Loucy (cell line): ENCODE results near the gene G6PC3.
"Not testable (repeated sequence)": the region's sequence is repeated elsewhere in the genome, so short reads cannot be mapped to it uniquely, and the experiment has no call there.

Experiments
- H2AFZ ChIP-seq: fragments of 200-600 bp; sonication (generic); 2 replicates; pipeline ENCODE4 v1.6.0; 2016; ENCODE audit warnings: antibody characterized with exemption, mild to moderate bottlenecking, low read length, moderate library complexity
- H3F3A ChIP-seq: fragments of 200-600 bp; 2 replicates; pipeline ENCODE4 v1.6.0; 2016; ENCODE audit warnings: antibody characterized with exemption, low read depth, mild to moderate bottlenecking
- H3K27me3 ChIP-seq: fragments of 200-600 bp; sonication (generic); 2 replicates; pipeline ENCODE4 v1.6.1; 2014; ENCODE audit warnings: low read length, mild to moderate bottlenecking; ENCODE audit not compliant: insufficient read depth, poor library complexity, severe bottlenecking
- H3K36me3 ChIP-seq: fragments of 200-600 bp; sonication (generic); 2 replicates; pipeline ENCODE4 v1.6.1; 2016; ENCODE audit warnings: low read length; ENCODE audit not compliant: insufficient read depth
- H3K4me1 ChIP-seq: fragments of 200-600 bp; sonication (generic); 2 replicates; pipeline ENCODE4 v1.5.1; 2014; ENCODE audit warnings: low read length, mild to moderate bottlenecking; ENCODE audit not compliant: insufficient read depth, poor library complexity, severe bottlenecking
- H3K4me2 ChIP-seq: fragments of 200-600 bp; sonication (generic); 2 replicates; pipeline ENCODE4 v1.6.0; 2014; ENCODE audit warnings: antibody characterized with exemption, low read length, low read depth, mild to moderate bottlenecking; ENCODE audit not compliant: poor library complexity, severe bottlenecking
- H3K4me3 ChIP-seq: fragments of 200-600 bp; sonication (generic); 2 replicates; pipeline ENCODE4 v1.5.1; 2014; ENCODE audit warnings: low read length, mild to moderate bottlenecking, mixed read lengths; ENCODE audit not compliant: poor library complexity, severe bottlenecking
- H3K79me2 ChIP-seq: fragments of 200-600 bp; sonication (generic); 2 replicates; pipeline ENCODE4 v1.6.1; 2014; ENCODE audit warnings: low read length; ENCODE audit not compliant: insufficient read depth
- H3K9ac ChIP-seq: fragments of 200-600 bp; sonication (generic); 2 replicates; pipeline ENCODE4 v1.6.0; 2014; ENCODE audit warnings: mild to moderate bottlenecking, low read depth, low read length, moderate library complexity; ENCODE audit not compliant: poor library complexity, severe bottlenecking
- H3K9me2 ChIP-seq: fragments of 200-600 bp; sonication (generic); replicated peaks from 2 replicates; pipeline ENCODE4 v1.6.1; 2016; ENCODE audit warnings: low read depth, low read length, mixed read lengths
- H3K9me3 ChIP-seq: fragments of 200-600 bp; sonication (generic); 2 replicates; pipeline ENCODE4 v1.6.1; 2014; ENCODE audit warnings: mild to moderate bottlenecking, antibody characterized with exemption, low read length, low read depth; ENCODE audit not compliant: insufficient read depth
- H4K20me1 ChIP-seq: fragments of 200-600 bp; sonication (generic); 2 replicates; pipeline ENCODE4 v1.6.0; 2014; ENCODE audit warnings: antibody characterized with exemption, low read length, mild to moderate bottlenecking; ENCODE audit not compliant: insufficient read depth, poor library complexity, severe bottlenecking
- CTCF ChIP-seq: fragments of 200-600 bp; sonication (generic); conservative IDR thresholded peaks from 2 replicates; pipeline ENCODE4 v1.5.1; 2014; ENCODE audit warnings: mild to moderate bottlenecking, antibody characterized with exemption, low read length
- EZH2phosphoT487 ChIP-seq: fragments of 200-600 bp; IDR thresholded peaks from 2 replicates; pipeline ENCODE4 v1.6.1; 2018; ENCODE audit warnings: antibody characterized with exemption, mild to moderate bottlenecking, moderate library complexity, borderline replicate concordance

G6PC3 gene

GRCh38 chr17:44043272-44043696 lies 27.3 kb upstream of the G6PC3 start:
- H3K27me3 ChIP-seq: no peaks in the 10 kb centered on the region
- TF ChIP-seq CTCF (no peak), EZH2phosphoT487 (no peak)
- peaks cover 32% of the 10 kb centered on the region for H4K20me1 ChIP-seq
- H2AFZ ChIP-seq: no peak overlapping the region
- H3K79me2 ChIP-seq: peaks cover 61% of the 10 kb centered on the region
- no peaks in the 10 kb centered on the region for H3K9me2 ChIP-seq
- no peak overlapping the region for H3K4me2 ChIP-seq
- H3K9ac ChIP-seq: no peak overlapping the region
- H3K9me3 ChIP-seq: no peaks in the 10 kb centered on the region
- no peaks in the 10 kb centered on the region for H3K4me1 ChIP-seq
- no peak overlapping the region for H3K4me3 ChIP-seq
- H3F3A ChIP-seq: no peaks in the 10 kb centered on the region
- H3K36me3 ChIP-seq: peaks cover 26% of the 10 kb centered on the region; the same call in 1 of the 2 replicates

- no peak overlapping the region for H3K9ac ChIP-seq
- TF ChIP-seq CTCF: no peak
- no peak for TF ChIP-seq EZH2phosphoT487
- no peaks in the 10 kb centered on the region for H3F3A ChIP-seq
- H3K4me1 ChIP-seq: no peaks in the 10 kb centered on the region
- H3K4me2 ChIP-seq: no peak overlapping the region
- H2AFZ ChIP-seq: no peak overlapping the region
- no peaks in the 10 kb centered on the region for H3K9me3 ChIP-seq
- H3K9me2 ChIP-seq: no peaks in the 10 kb centered on the region
- peaks cover 26% of the 10 kb centered on the region; the same call in 1 of the 2 replicates for H3K36me3 ChIP-seq
- H4K20me1 ChIP-seq: peaks cover 37% of the 10 kb centered on the region
- H3K4me3 ChIP-seq: no peak overlapping the region
- peaks cover 69% of the 10 kb centered on the region for H3K79me2 ChIP-seq
- H3K27me3 ChIP-seq: no peaks in the 10 kb centered on the region
Observed at GRCh38 chr17:44044071-44044470, 26.5 kb upstream of the G6PC3 start.

GRCh38 chr17:44045486-44045885 lies 25.0 kb upstream of the G6PC3 start:
- H3K4me3 ChIP-seq: no peak overlapping the region
- H3K79me2 ChIP-seq: peaks cover 71% of the 10 kb centered on the region
- H3K4me2 ChIP-seq: no peak overlapping the region
- H3K36me3 ChIP-seq: peaks cover 28% of the 10 kb centered on the region; the same call in 1 of the 2 replicates
- TF ChIP-seq CTCF: no peak
- peaks cover 34% of the 10 kb centered on the region for H4K20me1 ChIP-seq
- H3K27me3 ChIP-seq: no peaks in the 10 kb centered on the region
- H3K9ac ChIP-seq: no peak overlapping the region
- no peaks in the 10 kb centered on the region for H3K9me3 ChIP-seq
- no peaks in the 10 kb centered on the region for H3K9me2 ChIP-seq
- H3K4me1 ChIP-seq: no peaks in the 10 kb centered on the region
- H3F3A ChIP-seq: no peaks in the 10 kb centered on the region
- no peak overlapping the region for H2AFZ ChIP-seq

GRCh38 chr17:44046893-44047292 lies 23.6 kb upstream of the G6PC3 start:
- H3F3A ChIP-seq, H3K4me3 ChIP-seq, H3K4me1 ChIP-seq, H3K9ac ChIP-seq, H3K9me3 ChIP-seq, H3K9me2 ChIP-seq, H3K4me2 ChIP-seq, H2AFZ ChIP-seq, H3K27me3 ChIP-seq: not testable (repeated sequence)
- peaks cover 42% of the 10 kb centered on the region; the same call in 1 of the 2 replicates for H3K36me3 ChIP-seq
- H4K20me1 ChIP-seq: peaks cover 23% of the 10 kb centered on the region
- H3K79me2 ChIP-seq: peaks cover 67% of the 10 kb centered on the region
